ENCODE measurements around the gene CHAD. TPM values are rescaled to one million over a fixed set of nuclear protein-coding genes. Genes with fewer than 3 reads are reported as not detected.

CHAD gene
- not detected in 2 replicates for total RNA-seq

DNA sequence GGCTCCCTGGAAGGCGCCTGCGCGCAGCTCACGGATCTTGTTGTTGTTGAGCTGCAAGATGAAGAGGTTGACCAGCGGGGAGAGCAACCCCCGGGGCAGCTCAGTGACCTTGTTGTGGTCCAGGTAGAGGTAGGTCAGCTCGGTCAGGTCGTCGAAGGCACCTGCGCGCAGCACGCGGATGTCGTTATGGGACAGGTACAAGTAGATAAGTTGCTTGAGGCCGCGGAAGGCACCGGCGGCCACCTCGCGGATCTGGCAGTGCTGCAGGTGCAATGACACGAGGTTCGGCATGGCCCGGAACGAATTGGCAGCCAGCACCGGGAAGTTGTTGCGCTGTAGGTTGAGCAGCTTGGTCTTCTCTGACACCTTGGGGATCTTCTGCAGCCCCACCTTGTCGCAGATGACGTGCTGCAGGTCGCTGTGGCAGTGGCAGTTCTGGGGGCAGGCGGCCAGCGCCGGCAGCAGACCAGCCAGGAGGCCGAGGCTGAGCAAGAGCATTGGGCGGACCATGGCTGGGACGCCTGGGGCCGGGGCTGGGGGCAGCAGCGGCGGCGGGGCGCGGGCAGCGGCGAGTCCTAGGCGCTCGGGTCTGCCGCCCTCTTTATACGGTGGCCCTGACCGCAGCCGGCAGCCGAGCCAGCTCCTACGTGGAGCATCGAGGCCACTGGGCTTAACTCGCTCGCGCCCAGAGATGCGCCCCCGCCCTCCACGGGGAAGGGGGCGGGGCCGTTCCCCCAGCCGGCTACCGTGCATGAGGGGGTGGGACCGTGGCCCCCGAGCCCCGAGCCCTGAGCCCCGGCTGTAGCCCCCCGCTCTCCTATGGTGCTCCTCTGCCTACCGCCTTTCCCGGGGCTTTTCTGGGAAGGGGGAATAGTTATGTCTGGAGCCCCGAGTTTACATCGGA lies at the start of gene CHAD:
TSS of gene CHAD (minus strand) at position 577 of the 904 bp plus-strand sequence. CDS start at position 510, 67 bp downstream.

GRCh38 chr17:50507871-50508572 lies 39.3 kb upstream of the CHAD start, which contains the start of gene MYCBPAP:
Gene MYCBPAP, plus strand, starts transcription at chr17:50508439. Its CDS starts 236 bp downstream, at chr17:50508675.

DNA sequence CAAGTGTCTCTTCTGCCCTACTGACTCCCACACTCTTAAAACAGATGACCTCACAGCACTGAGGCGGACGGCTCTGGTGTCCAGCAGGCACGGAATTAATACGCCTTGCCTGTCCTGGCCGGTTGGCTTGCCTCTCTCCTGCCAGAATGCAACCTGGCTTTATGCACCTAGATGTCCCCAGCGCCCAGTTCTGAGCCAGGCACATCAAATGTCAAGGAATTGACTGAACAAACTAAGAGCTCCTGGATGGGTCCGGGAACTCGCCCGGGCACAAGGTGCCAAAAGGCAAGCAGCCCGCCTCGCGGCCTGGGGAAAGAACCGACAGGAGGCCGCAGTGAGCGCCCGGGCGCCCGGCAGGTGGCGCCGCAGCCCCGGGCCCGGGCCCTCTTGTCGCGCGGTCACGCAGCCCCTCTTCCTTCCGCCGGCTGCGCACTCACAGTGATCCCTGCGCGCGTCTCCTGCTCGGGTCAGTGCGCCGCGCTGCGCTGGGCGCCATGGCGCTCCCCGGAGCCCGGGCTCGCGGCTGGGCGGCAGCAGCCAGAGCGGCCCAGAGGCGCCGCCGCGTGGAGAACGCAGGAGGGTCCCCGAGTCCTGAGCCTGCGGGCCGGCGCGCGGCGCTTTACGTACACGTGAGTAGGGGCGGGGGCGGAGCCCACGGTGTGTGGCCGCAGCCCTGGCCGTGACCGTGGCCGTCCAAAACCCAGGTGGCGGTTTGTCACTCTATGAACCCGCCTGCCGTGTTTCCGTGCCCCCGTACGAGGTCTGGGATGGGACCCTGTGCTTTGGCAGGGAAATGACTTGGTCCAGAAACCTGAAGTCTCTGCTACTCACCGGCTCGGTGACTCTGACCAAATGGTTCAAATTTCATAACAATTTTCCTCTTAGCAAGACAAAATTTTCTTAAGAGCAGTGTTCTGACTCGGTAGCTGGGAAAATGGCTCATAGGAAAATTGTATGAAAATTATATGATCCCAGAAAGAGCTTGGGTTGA lies 10.0 kb upstream of the CHAD start, which contains the start of gene RSAD1:
TSS of gene RSAD1 (plus strand) at position 470 of the 991 bp plus-strand sequence. CDS start at position 495, 25 bp downstream.

GRCh38 chr17:50425682-50426471 lies 42.8 kb downstream of the CHAD start, which contains the start of gene ACSF2:
Gene ACSF2, plus strand, starts transcription at chr17:50426218. Its CDS starts 44 bp downstream, at chr17:50426262.

Other genes with a start within 250 kb of the CHAD start
- 0.17 TPM in 1 of 2 replicates, not detected in the other for gene TMEM92, start 194.4 kb downstream of the CHAD start, total RNA-seq
- 16.2 and 17.8 TPM in 2 replicates for gene XYLT2, start 122.8 kb downstream of the CHAD start, total RNA-seq
- 50.8 and 57.0 TPM in 2 replicates for gene MRPL27, start 95.7 kb downstream of the CHAD start, total RNA-seq
- 0.65 and 0.77 TPM in 2 replicates for gene EME1, start 95.7 kb downstream of the CHAD start, total RNA-seq
- 86.5 and 86.7 TPM in 2 replicates for gene LRRC59, start 71.4 kb downstream of the CHAD start, total RNA-seq
- 6.1 and 8.3 TPM in 2 replicates for gene ACSF2, start 42.7 kb downstream of the CHAD start, total RNA-seq
- 15.0 and 16.5 TPM in 2 replicates for gene RSAD1, start 10.0 kb upstream of the CHAD start, total RNA-seq
- 0.11 and 0.77 TPM in 2 replicates for gene MYCBPAP, start 39.6 kb upstream of the CHAD start, total RNA-seq
- gene EPN3, start 63.9 kb upstream of the CHAD start, total RNA-seq = under 0.01 TPM in 2 replicates
- 21.6 and 31.0 TPM in 2 replicates for gene SPATA20, start 78.3 kb upstream of the CHAD start, total RNA-seq
- gene CACNA1G, start 91.8 kb upstream of the CHAD start, total RNA-seq = not detected in 2 replicates
- gene ABCC3, start 166.0 kb upstream of the CHAD start, total RNA-seq = 0.11 and 0.52 TPM in 2 replicates
- gene ANKRD40, start 239.0 kb upstream of the CHAD start, total RNA-seq = 30.9 and 35.8 TPM in 2 replicates

Measured in dermis lymphatic vessel endothelial cell (primary cell).